ENCODE results near the gene HRC. TPM values are rescaled to one million over a fixed set of nuclear protein-coding genes. Genes with fewer than 3 reads are reported as not detected.
"Not testable (repeated sequence)": the region's sequence is repeated elsewhere in the genome, so short reads cannot be mapped to it uniquely, and the experiment has no call there.

HRC gene
- total RNA-seq, 1 donor from 2014 or later = 0.24 TPM

DNA sequence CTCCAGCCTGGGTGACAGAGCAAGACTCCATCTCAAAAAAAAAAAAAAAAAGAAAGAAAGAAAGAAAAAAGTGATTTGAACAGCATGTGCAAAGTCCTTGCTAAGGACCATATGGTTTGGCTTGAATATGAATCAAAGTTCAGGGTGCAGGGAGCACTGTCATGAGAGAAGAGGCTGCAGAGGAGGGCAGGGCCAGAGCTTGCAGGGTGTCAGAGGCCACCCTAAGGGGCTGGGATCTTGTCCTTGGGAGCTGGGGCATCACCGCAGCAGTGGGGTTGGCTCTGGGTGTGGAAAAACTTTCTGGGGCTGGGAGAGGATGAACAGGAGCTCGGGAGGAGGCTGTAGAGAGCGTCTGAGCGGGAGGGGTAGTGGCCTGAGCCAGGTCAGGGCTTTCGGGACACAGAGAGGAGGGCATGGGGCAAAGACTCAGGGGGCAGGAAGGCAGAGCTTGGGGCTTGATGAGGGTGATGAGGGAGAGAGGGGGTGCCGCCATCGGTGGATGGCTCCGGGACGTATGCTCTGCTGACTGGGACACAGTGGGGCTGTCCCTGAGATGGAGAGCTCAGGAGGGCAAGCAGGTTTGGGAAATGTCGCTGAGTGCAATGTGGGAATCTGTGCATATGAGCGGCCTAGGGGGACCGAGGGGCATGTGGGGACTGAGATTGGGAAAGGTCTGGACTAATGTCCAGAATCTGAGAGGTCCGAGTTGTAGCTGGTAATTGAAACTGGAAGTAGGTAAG lies 5.4 kb upstream of the HRC start:
- ATAC-seq = no peak

DNA sequence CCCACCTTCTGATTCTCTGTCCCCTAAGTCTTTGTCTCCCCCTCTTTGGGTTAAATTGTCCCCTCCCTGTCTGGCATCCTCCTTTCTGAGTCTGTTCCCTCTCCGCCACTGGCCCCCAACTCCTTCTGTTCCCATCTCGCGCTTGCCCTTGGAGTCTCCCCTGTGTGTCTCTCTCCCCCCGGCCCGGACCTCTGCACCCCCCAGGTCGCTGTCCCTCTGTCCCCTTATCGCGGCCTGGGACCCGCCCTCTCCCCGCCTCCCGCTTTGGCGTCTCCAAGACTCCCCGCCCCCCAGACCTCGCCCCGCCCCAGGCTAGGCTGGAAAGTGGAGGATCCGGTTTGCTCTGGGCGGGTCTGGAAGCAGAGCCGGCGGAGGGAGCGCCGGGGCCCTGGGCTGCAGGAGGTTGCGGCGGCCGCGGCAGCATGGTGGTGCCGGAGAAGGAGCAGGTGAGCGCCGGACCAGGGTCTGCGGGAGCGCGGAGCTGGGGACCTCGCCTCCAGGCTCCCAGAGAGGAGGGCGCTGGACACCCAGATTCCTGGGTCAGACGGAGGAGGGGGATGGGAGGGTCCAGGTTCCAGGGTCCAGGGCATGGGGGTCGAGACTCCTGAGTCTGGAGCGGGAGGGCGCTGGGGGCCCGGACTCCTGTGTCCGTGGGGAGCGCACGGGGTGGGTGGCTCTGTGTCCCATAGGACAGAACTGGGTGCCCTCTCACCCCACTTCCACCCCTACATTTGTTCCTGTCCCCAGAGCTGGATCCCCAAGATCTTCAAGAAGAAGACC lies 2.4 kb upstream of the HRC start, which contains the start of gene TRPM4:
TSS of gene TRPM4 (plus strand) at position 348 of the 780 bp plus-strand sequence. CDS start at position 423, 75 bp downstream.
- ATAC-seq = peak; percentile 88

DNA sequence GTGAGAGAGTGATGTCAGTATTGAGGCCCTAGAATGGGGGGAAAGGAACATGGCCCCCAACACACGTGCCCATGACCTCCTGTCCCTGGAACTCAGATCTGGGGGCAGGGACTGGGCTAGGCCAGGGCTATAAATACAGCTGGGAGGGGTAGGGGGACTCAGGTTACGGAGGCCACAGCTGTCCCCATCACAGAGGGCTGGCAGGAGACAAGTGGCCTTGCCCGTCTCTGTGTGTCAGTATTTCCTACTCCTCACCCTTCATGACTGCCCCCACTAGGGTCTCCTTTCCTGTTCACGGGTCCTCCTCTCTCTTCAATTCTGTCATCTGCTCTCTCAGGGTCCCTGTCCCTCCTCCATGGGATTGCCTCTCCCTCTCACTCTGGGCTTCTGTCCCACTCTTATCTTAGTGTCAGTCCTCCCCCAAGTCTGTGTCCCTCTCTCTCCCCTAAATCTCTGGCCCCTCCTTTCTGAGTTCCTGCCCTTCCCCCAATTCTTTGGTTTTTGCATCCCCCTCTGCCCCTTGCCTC lies 687 bp upstream of the HRC start:
- ATAC-seq = no peak

DNA sequence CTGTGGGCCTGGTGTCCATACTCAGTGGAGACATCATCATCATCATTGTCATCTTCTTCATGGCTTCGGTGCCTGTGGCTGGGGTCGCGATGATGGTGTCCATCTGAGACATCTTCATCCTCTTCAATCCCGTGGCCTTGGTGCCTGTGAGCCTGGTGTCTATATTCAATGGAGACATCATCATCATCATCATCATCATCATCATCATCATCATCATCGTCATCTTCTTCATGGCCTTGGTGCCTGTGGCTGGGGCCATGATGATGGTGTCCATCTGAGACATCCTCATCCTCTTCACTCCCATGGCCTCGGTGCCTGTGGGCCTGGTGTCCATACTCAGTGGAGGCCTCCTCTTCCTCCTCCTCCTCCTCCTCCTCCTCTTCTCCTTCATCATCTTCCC lies 917 bp downstream of the HRC start:
- ATAC-seq = no peak

DNA sequence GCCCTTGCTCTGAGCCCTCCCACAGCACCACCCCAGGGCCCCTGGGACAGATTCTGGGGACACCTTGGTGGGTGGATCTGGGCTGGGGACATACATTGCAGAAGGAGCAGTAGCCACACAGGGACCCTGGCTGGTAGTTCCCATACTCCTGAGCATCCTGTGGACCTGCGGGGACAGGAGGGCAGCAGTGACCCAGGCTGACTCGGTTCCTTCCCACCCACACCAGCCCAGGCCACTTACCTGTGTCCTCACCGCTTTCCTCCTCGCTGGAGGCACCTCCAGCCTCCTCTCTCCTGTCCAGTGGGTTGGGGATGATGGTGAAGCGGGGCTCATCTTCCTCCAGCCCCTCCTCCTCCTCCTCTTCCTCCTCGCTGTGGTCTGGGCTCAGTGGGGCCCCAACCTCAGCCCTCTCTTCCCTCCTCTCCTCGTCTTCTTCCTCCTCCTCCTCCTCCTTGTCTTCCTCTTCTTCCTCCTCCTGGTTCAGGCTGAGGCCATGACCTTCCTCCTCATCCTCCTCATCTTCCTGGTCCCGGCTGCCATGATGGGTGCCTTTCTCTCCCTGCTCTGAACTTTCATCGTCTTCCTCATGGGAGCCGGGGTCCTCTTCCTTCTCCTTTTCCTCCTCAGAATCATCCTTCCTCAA lies 1.9 kb downstream of the HRC start:
- no peak for ATAC-seq

DNA sequence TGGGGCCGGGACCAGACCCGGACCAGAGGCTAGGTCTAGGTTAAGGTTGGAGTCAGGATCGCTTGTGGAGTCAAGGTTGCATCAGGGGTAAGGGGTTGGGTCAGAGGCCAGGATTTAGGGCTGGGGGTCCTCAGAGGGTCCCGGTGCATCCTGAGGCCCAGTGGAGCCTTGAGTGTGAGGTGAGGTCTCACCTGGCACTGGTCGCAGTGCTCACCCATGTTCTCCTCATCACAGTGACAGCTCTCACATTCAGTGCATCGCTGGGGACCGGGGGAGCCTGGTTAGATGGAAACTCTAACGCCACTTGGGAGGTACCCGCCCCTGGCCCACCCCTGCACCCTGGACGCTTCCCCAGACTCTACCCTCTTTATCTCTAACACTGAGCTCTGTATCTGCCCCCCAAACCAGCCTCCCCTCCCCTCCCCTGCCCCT lies 3.1 kb downstream of the HRC start:
- ATAC-seq = no peak

DNA sequence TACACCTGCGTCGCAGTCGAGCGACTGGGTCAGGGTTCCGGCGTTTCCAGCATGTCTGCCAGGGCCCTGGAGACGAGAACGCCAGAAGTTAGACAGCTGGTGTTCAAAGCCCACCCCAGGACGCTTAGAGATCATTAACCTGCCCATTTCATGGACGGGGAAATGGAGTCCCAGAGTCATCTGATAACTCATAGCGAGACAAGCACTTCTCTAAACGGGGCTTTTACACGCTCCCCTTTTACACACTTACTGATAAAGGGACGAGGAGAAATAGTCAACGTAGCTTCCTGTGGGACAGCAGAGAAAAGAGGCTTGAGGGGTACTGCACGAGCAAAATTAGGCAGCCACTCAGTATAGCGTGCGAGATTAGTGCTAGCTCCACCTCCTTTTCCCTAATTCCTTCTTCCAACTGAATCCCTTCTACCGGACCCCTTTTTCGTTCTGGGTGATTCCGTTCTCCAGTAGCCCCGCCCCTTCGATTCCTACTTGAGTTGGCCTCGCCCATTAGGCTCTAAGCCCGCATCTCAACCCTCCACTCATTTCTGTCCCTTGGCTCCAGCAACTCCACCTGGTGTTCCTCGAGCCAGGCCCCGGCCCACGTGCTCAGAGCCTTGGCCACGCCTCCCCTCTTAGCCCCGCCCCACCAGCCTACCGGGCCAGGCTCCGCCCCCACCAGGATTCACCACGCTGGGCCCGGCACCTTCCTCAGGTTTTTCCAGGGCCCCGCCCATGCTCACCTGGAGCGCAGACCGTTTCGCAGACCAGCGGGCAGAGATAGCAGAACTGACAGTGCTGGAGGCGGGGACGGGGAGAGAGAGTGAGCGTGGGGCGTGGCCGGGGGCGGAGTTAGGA lies 3.7 kb downstream of the HRC start:
- ATAC-seq = peak; percentile 65

DNA sequence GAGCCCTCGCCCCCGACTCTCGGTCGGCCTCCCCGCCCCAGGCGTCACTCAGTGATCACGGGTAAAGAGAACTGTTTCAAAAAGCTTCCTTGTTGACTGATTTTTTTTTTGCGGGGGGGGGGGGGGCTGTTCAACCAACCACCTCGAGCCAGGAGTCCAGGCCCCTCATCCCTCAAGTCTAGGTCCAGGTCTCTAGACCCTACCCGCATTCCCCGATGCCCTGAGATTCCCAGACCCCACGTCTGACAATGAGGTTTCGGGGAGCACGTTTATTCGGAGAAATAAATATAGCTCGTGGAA lies 4.3 kb downstream of the HRC start:
- no peak for ATAC-seq

DNA sequence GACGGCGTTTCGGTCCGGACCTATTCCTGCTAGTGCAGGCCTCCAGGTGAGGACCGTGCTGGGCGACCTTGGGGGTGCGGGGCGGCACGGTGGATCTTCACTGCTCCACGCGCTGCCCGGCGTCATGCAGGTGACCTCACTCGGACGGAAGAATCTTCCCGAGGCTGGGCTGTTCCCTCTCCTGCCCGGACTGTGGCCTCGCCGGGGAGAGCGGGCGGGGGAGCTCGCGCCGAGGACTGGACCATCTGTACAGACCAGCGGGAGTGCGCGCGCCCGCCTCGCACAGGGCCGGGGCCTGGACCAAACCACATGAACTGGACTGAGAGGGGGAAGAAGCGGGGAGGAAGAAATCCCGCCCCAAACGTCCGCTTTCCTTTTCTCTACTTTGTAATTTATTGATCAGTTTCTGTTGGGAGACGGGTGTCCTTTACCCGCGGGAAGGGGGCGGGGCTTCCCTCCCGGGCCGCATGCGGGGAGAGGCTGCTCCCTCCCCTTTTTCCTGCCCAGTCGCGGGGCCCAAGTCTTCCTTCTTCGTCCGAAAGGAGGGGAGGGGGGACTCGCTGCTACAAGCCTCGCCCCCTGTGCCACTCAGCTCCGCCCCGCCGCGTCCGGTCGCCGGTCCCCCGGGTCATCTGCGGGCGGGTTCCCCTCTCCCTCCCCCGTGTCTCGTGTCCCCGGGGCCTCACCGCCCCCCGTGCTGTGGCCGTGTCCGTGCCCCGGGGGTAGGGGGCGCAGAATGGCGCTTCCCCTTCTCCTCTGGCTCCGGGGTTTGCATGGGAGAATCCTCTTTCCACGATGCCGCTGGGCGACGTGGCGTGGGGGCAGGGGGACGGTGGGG lies 4.9 kb downstream of the HRC start:
- ATAC-seq = peak; percentile 49

DNA sequence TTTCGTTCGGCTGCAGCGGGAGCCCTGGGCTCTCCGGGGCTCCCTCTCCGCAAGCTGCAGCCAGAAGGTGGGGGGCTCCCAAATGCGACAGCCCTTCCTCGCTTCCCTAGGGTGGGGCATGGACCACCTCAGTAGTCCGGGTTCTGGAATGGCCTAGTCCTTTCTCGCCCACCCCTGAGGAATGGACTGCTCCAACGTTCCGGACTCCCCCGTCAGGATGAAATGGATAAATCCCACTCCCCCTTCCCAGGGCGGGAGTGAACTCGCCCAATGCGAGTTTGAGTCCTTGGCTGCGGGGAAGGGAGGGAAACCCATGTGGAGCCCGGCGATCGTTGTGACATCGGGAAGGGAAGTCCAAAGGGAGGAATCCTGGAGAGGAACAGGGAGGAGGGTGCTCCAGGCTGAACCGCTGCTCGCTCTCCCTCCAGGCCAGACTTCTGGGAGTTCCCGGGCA lies 5.5 kb downstream of the HRC start:
- peak; percentile 25 for ATAC-seq

DNA sequence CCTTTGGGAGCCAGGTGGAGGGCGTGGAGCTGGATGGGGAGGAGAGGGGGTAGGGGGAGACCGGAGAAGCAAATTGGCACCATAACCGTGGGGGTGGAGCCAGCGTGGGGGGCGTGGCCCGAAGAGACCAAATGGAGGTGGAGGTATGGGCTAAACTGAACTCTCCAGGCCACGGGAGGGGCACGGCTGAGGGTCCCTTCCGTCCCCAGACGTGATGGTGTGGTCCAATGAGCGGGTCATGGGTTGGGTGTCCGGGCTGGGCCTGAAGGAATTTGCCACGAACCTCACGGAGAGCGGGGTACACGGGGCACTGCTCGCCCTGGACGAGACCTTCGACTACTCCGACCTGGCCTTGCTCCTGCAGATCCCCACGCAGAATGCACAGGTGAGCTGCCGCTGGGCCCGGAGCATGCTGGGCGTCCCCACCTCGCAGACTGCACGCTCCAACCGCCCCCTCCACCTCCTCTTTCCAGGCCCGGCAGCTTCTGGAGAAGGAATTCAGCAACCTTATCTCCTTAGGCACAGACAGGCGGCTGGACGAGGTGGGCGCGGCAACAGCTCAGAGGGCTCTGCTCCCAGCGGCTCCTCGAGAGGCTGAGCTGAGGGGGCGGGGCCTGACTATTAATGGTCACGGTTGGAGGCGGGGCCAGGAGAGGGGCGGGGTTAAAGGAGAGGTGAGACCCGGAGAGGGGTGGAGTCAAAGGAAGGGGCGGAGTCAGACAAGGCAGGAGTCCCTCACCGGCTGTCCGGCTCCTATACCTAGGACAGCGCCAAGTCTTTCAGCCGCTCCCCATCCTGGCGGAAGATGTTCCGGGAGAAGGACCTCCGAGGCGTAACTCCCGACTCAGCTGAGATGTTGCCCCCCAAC lies 6.2 kb downstream of the HRC start:
- ATAC-seq = peak; percentile 84

DNA sequence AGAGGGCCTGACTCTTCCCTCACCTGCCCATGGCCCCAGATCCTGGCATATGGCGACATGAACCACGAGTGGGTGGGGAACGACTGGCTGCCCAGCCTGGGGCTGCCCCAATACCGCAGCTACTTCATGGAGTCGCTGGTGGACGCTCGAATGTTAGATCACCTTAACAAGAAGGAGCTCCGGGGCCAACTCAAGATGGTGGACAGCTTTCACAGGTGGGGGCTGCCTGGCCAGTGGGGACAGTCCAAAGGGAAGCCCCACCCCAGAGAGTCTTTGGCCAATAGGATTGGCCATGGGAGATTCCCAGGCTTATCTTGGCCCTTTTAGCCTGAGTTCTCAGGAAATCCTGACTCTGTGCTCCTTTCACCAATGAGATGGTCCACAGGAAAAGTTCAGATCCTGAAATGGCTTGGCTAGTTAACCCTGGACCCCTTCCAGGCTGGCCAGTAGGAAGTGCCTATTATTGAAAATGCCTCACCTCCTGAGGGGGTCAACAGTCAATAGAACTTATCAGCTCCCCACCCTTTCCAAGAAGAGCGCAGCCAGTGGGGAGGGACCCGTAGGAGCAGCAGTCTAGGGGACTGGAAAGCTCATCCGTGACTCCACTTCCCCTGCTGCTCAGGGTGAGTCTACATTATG lies 7.0 kb downstream of the HRC start:
- ATAC-seq = no peak

DNA sequence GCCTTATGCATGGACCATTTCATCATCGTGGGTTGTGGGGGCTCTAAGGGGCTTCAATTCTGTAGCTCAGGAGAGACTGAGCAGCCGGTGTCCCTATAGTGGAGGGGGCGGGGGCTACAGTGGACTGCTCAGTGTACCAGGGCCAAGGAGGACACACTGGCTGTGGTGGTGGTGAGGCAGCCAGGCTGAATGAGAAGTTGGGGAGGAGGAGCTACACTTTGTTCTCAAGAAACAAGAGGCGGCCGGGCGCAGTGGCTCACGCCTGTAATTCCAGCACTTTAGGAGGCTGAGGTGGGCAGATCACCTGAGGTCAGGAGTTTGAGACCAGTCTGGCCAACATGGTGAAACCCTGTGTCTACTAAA lies 8.8 kb downstream of the HRC start:
- not testable (repeated sequence) for ATAC-seq

DNA sequence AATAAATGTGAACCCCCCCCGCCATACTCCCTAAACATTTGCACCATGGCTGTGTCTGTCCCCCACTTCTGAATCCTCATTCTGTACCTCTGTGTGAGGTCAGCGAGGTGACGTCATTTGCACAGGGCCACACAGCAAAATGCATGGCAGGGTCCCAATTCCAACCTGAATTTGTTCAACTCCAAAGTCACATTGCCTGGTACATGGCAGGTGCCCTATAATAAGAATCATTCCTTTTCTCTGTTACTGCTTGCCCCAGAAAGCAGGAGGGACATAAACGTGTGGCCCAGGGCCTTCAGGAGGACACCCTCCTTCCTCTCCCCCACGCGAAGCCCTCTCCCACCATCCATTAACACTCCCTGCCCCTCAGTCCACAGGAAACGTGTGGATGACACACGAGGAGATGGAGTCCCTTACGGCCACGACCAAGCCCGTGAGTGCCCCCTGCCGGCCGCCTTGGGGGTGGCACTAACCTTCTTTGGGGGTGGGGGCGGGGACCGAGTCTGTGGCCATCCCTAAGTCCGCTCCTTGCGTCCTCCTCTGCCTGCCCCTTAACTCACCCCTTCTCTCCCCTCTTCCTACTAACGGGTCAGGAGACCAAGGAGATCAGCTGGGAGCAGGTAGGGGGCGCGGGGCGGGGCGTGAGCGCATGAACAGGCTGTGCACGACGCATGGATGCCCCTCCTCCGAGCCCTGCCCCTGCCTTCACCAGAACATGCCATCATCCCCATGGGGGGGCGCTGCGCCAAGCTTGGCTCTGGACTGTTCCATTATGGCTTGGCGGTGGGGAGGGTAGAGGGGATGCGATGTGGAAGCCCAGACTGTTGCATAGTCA lies 9.4 kb downstream of the HRC start:
- peak; percentile 14 for ATAC-seq

DNA sequence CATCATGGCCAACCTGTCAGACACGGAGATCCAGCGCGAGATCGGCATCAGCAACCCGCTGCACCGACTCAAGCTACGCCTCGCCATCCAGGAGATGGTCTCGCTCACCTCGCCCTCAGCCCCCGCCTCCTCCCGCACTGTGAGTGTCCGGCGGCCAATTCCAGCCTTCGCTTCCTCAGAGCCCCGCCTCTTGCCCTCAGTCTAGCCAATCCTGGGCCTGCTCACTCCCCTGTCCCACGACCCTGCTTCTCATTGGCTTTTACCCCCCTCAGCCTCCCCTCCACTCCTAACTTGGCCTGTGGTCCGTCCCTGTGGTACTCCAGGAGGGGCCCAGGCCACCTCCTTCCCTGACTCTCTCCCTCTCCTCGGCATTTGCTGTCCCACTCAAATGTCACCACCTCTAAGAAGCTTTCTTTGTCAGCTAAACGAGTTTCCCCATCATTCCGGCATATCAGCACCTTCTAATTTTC lies 12.3 kb downstream of the HRC start:
- peak; percentile 71 for ATAC-seq

DNA sequence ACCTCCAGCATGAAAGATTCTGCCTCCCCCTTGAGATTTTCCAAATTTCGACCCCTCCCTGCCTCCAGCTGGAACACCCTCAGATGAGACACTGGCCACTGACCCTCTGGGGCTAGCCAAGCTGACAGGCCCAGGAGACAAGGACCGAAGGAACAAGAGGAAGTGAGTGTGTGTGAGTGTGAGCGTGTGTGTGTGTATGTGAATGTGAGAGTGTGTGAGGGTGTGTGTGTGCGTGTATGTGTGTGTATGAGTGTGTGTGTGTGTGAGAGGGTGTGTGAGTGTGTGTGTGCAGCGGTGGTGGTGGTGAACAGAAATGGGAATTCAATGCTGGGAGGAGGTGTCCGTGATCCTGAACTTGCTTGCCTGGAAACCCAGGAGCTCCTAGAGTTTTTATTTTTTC lies 13.8 kb downstream of the HRC start:
- ATAC-seq = no peak

DNA sequence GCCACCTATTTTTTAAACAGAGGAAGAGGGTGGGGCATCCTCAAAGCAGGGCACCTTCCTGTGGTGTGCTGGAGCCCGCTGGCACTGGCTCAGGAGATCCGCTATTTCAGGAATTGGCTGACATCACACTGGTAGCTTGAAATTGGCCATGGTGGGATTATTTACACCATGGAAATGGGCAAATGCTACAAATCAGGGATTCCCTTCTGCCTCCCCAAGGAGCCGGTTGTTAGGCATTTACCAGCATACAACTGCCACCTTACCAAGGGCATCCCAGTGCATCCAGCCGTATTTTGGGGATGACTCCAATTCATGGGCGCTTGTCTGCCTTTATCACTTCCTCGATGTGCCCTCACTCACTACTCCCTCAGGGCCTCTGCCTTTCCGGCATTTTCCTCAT lies 14.2 kb downstream of the HRC start:
- ATAC-seq = no peak

DNA sequence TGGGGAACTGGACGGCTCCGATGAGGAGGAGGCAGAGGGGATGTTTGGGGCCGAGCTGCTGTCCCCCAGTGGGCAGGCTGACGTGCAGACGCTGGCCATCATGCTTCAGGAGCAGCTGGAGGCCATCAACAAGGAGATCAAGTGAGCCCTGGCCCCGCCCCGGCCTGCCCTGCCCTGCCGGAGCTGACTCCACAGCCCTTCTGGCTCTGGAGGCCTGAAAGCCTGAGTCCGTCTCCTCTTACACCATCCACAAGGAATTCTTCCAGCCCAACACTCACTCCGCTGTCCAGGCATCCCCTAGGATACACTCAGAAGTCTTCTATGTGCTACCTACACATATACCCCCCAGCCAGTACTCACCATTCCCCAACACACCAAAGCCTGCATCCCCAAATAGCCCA lies 18.4 kb downstream of the HRC start:
- no peak for ATAC-seq

DNA sequence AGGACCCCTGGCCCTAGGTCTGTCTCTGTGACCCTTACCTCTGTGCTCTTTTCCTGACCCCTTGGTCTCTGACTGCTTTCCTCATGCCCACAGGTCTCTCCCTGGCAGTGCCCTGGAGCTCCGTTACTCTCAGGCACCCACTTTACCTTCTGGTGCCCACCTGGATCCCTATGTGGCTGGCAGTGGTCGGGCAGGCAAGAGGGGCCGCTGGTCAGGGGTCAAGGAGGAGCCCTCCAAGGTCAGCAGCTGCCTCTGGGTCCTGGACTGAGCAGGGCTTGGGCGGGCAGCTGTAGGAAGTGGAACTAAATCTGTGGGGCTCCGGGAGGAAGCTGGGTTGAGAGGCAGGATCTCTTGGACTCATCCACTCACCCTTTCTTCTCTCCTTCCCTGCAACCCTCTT lies 19.5 kb downstream of the HRC start:
- ATAC-seq = no peak

All from esophagus mucosa (tissue), 1 donor.